Thyroid gland (tissue), 4 donors: Measurements from ENCODE around the gene ZDHHC3.

ENCODE experiments used
- POLR2A ChIP-seq, 2 donors: fragments of 450-650 bp; IDR thresholded peaks; one replicate each; pipeline ENCODE4 v1.6.1; 2017; ENCODE audit warnings: antibody characterized with exemption in 2 of 2, mild to moderate bottlenecking in 2 of 2, moderate library complexity in 1 of 2
- TF ChIP-seq, protein P1 (sequence below), 6 experiments: fragments of 200-600 bp in 3 of 6; fragments of 450-650 bp in 3 of 6; sonication (generic) in 3 of 6; IDR thresholded peaks; one replicate each; pipeline ENCODE4 v1.5.1; 2016 to 2019; ENCODE audit warnings: antibody characterized with exemption in 6 of 6, mild to moderate bottlenecking in 2 of 6, inconsistent platforms in 1 of 6, moderate library complexity in 1 of 6

DNA sequence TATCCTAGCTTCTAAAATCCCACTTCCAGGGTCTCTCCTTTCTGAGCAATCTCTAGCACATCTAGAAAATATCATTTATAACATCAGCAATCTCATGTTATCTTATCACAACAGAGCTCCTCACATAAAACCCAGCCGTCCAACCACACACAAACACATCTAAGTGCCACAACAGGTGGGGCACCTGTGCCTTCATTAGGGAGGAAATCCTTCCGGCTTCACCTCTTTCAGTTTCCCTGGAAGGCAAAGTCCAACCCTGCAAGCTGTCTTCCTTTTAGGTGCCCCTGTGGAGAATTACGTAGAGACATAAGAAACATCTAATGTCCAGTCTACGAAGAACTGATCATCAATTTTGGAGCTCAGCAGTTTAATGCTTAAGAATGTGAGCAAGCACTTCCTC is 1.6 kb downstream of the ZDHHC3 start:
- TF ChIP-seq, protein P1, sequence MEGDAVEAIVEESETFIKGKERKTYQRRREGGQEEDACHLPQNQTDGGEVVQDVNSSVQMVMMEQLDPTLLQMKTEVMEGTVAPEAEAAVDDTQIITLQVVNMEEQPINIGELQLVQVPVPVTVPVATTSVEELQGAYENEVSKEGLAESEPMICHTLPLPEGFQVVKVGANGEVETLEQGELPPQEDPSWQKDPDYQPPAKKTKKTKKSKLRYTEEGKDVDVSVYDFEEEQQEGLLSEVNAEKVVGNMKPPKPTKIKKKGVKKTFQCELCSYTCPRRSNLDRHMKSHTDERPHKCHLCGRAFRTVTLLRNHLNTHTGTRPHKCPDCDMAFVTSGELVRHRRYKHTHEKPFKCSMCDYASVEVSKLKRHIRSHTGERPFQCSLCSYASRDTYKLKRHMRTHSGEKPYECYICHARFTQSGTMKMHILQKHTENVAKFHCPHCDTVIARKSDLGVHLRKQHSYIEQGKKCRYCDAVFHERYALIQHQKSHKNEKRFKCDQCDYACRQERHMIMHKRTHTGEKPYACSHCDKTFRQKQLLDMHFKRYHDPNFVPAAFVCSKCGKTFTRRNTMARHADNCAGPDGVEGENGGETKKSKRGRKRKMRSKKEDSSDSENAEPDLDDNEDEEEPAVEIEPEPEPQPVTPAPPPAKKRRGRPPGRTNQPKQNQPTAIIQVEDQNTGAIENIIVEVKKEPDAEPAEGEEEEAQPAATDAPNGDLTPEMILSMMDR (IDR thresholded peaks at IDR 0.05), result no peak
- TF ChIP-seq POLR2A (IDR thresholded peaks at IDR 0.05), result no peak
